Natural killer cell (primary cell): ENCODE measurements around the gene APOBR. TPM values are rescaled to one million over a fixed set of nuclear protein-coding genes. Genes with fewer than 3 reads are reported as not detected.
A peak's percentile ranks its signal among the peaks of the same experiment; 100 is the strongest.

Experiments
- ATAC-seq, 3 donors: fragments of 150-1000 bp in 2 of 3; fragments of 200-7000 bp in 1 of 3; cut with Tn5 transposase; 1 replicate in 1 of 3; 2 replicates in 2 of 3; pipeline ENCODE4 v1.10.0; 2021; ENCODE audit warnings: mild to moderate bottlenecking in 2 of 3, moderate library complexity in 2 of 3
- DNase-seq, 2 donors: peaks; one replicate each; pipeline versions ENCODE4 v3.0.0 to v3.0.0-alpha.2; 2013 to 2021; ENCODE audit warnings: mixed read lengths in 1 of 2
- H3K27ac ChIP-seq: one replicate; pipeline ENCODE4 v1.5.1; 2013; ENCODE audit warnings: mild to moderate bottlenecking, low read length
- H3K27me3 ChIP-seq: one replicate; pipeline ENCODE4 v1.6.1; 2013; ENCODE audit warnings: low read length; ENCODE audit not compliant: control insufficient read depth, insufficient read depth
- H3K36me3 ChIP-seq: one replicate; pipeline ENCODE4 v1.6.1; 2013; ENCODE audit warnings: low read length; ENCODE audit not compliant: control insufficient read depth, insufficient read depth
- H3K4me1 ChIP-seq: one replicate; pipeline ENCODE4 v1.6.1; 2013; ENCODE audit warnings: low read length; ENCODE audit not compliant: control insufficient read depth, insufficient read depth
- H3K4me3 ChIP-seq: one replicate; pipeline ENCODE4 v1.5.1; 2013; ENCODE audit warnings: low read length
- H3K9me3 ChIP-seq: one replicate; pipeline ENCODE4 v1.6.1; 2013; ENCODE audit warnings: low read length; ENCODE audit not compliant: control insufficient read depth, insufficient read depth
- H3K27ac Mint-ChIP-seq, 2 donors: one replicate each; pipeline ENCODE4 v1.8.0; 2022; ENCODE audit warnings: mild to moderate bottlenecking in 2 of 2, mixed read lengths in 2 of 2, moderate library complexity in 1 of 2
- H3K27me3 Mint-ChIP-seq, 2 donors: one replicate each; pipeline ENCODE4 v1.8.0; 2022; ENCODE audit warnings: low read depth in 2 of 2, mixed read lengths in 2 of 2
- H3K36me3 Mint-ChIP-seq: one replicate; pipeline ENCODE4 v1.8.0; 2022; ENCODE audit warnings: mixed read lengths
- H3K4me1 Mint-ChIP-seq, 2 donors: one replicate each; pipeline ENCODE4 v1.8.0; 2022; ENCODE audit warnings: mixed read lengths in 2 of 2
- H3K4me3 Mint-ChIP-seq: one replicate; pipeline ENCODE4 v1.8.0; 2022; ENCODE audit warnings: mild to moderate bottlenecking, moderate library complexity, mixed read lengths
- H3K9me3 Mint-ChIP-seq, 2 donors: one replicate each; pipeline ENCODE4 v1.8.0; 2022; ENCODE audit warnings: mixed read lengths in 2 of 2
- CTCF ChIP-seq: fragments of 200-600 bp; IDR thresholded peaks from one replicate; pipeline ENCODE4 v1.8.0; 2022; ENCODE audit warnings: antibody characterized with exemption
- WGBS: methylation state at CpG from one replicate; pipeline ENCODE4 v1.1.7; 2013; ENCODE audit warnings: missing lambda C conversion rate; ENCODE audit not compliant: insufficient coverage; 5-methylcytosine and 5-hydroxymethylcytosine counted together
- intact Hi-C: fragments of 100-400 bp; cut with micrococcal nuclease; formaldehyde crosslinking; loops from one replicate; pipeline ENCODE4 v1.14.2; 2022
- total RNA-seq, 4 donors: library from RNA; stranded (reverse); fragments of 120-200 nt in 1 of 4; gene quantifications; one replicate each; pipeline versions ENCODE4 v1.2.3 to v1.2.4, GENCODE V29; 2013 to 2022

Gene APOBR
- total RNA-seq, 3 donors from 2014 or later (not counting 1 experiment from before 2014, with no cell fraction given) = 64.9 to 84.8 (median 83.0) TPM

GRCh38 chr16:28504707-28505404, 10.4 kb downstream of the APOBR start:
- no peaks in the 10 kb centered on the region for H3K27me3 Mint-ChIP-seq
- no peak overlapping the region for H3K4me3 Mint-ChIP-seq
- WGBS = 85% methylated on average over 6 of the region's 8 CpGs
- peaks cover 38% of the 10 kb centered on the region for H3K4me1 ChIP-seq
- no peaks in the 10 kb centered on the region for H3K9me3 Mint-ChIP-seq
- DNase-seq = no peak
- no peak overlapping the region for H3K27ac Mint-ChIP-seq
- ATAC-seq = no peak
- H3K4me3 ChIP-seq = no peak overlapping the region
- no peak overlapping the region for H3K27ac ChIP-seq
- intact Hi-C loops = no loop called here
- H3K4me1 Mint-ChIP-seq = peaks cover 6 to 24% of the 10 kb centered on the region in 2 donors
- H3K9me3 ChIP-seq = no peaks in the 10 kb centered on the region
- TF ChIP-seq CTCF = no peak
- peaks cover 3% of the 10 kb centered on the region for H3K36me3 ChIP-seq
- H3K27me3 ChIP-seq = no peaks in the 10 kb centered on the region
- no peaks in the 10 kb centered on the region for H3K36me3 Mint-ChIP-seq

GRCh38 chr16:28505489-28506137, 11.2 kb downstream of the APOBR start:
- intact Hi-C loops = no loop called here
- Mint-ChIP-seq H3K36me3 (no peaks in the 10 kb centered on the region), H3K27ac (peak overlapping the region in 1 of 2 donors; percentile 4), H3K4me1 (peaks cover 6 to 24% of the 10 kb centered on the region in 2 donors), H3K27me3 (no peaks in the 10 kb centered on the region), H3K9me3 (no peaks in the 10 kb centered on the region), H3K4me3 (no peak overlapping the region)
- ATAC-seq (no peak), DNase-seq (no peak)
- Histone ChIP-seq H3K9me3 (no peaks in the 10 kb centered on the region), H3K4me3 (no peak overlapping the region), H3K27ac (no peak overlapping the region), H3K4me1 (peaks cover 35% of the 10 kb centered on the region), H3K36me3 (no peaks in the 10 kb centered on the region), H3K27me3 (no peaks in the 10 kb centered on the region)
- TF ChIP-seq CTCF = no peak
- 88% methylated on average over 14 of the region's 14 CpGs for WGBS

- Mint-ChIP-seq H3K9me3 (no peaks in the 10 kb centered on the region), H3K27me3 (no peaks in the 10 kb centered on the region), H3K27ac (no peak overlapping the region), H3K4me3 (no peak overlapping the region), H3K36me3 (no peaks in the 10 kb centered on the region), H3K4me1 (peaks cover 11 to 35% of the 10 kb centered on the region in 2 donors)
- WGBS = 98% methylated on average over 3 of the region's 3 CpGs
- H3K27me3 ChIP-seq = no peaks in the 10 kb centered on the region
- ATAC-seq (no peak), DNase-seq (no peak)
- H3K36me3 ChIP-seq = no peaks in the 10 kb centered on the region
- no peak overlapping the region for H3K27ac ChIP-seq
- peaks cover 38% of the 10 kb centered on the region for H3K4me1 ChIP-seq
- intact Hi-C loops = no loop called here
- H3K9me3 ChIP-seq = no peaks in the 10 kb centered on the region
- no peak for TF ChIP-seq CTCF
- H3K4me3 ChIP-seq = no peak overlapping the region
Measured at GRCh38 chr16:28511031-28511430, 16.6 kb downstream of the APOBR start.
